ENCODE measurements around the gene TBC1D13. TPM values are rescaled to one million over a fixed set of nuclear protein-coding genes. Genes with fewer than 3 reads are reported as not detected.

Gene TBC1D13
- total and polyA plus RNA-seq, 9 of the 15 experiments (the other 6 are each of a cell fraction or from before 2014, with no cell fraction given) = 2.3 to 28.7 (median 11.4) TPM

GRCh38 chr9:128818099-128818838, 31.2 kb downstream of the TBC1D13 start, which contains the start of gene ENDOG (continued):
- TF ChIP-seq HMGXB4 (CRISPR knock-in tag; IDR thresholded peaks at IDR 0.05) = peak; percentile 63; the same call in 1 of the 2 replicates
- TF ChIP-seq FUS (optimal IDR thresholded peaks at IDR 0.05; ENCODE audit: low read depth, low read length) = no peak
- no peak for TF ChIP-seq SREBF2 (CRISPR knock-in tag; IDR thresholded peaks at IDR 0.05)
- TF ChIP-seq PBX2 (CRISPR knock-in tag; IDR thresholded peaks at IDR 0.05; ENCODE audit: low read depth) = no peak
- TF ChIP-seq PBX2 (tag; conservative IDR thresholded peaks at IDR 0.05; ENCODE audit: low read depth) = no peak
- peak; percentile 88 for TF ChIP-seq CTBP1 (IDR thresholded peaks at IDR 0.05; ENCODE audit: borderline replicate concordance)
